Adrenal gland (tissue), 12 donors: ENCODE data around the gene PGM1. TPM values are rescaled to one million over a fixed set of nuclear protein-coding genes. Genes with fewer than 3 reads are reported as not detected.

Experiments used
- DNase-seq, 7 donors: peaks; one replicate each; pipeline ENCODE4 v3.0.0-alpha.2; 2019 to 2020
- H3K27ac ChIP-seq, 5 donors: fragments of 200-600 bp; sonication (generic) in 4 of 5; 1 replicate in 3 of 5; 2 replicates in 2 of 5; pipeline versions ENCODE4 v1.5.1 to v1.8.0; 2016 to 2020; ENCODE audit warnings: mild to moderate bottlenecking in 1 of 5
- H3K27me3 ChIP-seq: fragments of 200-600 bp; 2 replicates; pipeline ENCODE4 v1.8.0; 2021
- H3K36me3 ChIP-seq, 2 donors: fragments of 200-600 bp; replicated peaks in 1 of 2; 1 replicate in 1 of 2; 2 replicates in 1 of 2; pipeline versions ENCODE4 v1.5.1 to v1.8.0; 2018 to 2022
- H3K4me1 ChIP-seq, 2 donors: fragments of 200-600 bp; replicated peaks in 1 of 2; 1 replicate in 1 of 2; 2 replicates in 1 of 2; pipeline versions ENCODE4 v1.5.1 to v1.8.0; 2018 to 2021
- H3K4me3 ChIP-seq, 4 donors: fragments of 200-600 bp; sonication (generic) in 3 of 4; one replicate each; pipeline ENCODE4 v1.5.1; 2016 to 2018
- H3K9me3 ChIP-seq, 3 donors: fragments of 200-600 bp; sonication (generic) in 1 of 3; replicated peaks in 1 of 3; 1 replicate in 2 of 3; 2 replicates in 1 of 3; pipeline versions ENCODE4 v1.5.1 to v1.8.0; 2016 to 2021
- CTCF ChIP-seq, 6 experiments: fragments of 450-650 bp in 4 of 6; fragments of 200-600 bp in 2 of 6; sonication (generic) in 1 of 6; IDR thresholded peaks; 1 replicate in 5 of 6; 2 replicates in 1 of 6; pipeline versions ENCODE4 v1.5.1 to v1.8.0; 2016 to 2021; ENCODE audit warnings: antibody characterized with exemption in 6 of 6, mild to moderate bottlenecking in 2 of 6, moderate library complexity in 1 of 6
- POLR2A ChIP-seq, 2 donors: fragments of 450-650 bp; IDR thresholded peaks; one replicate each; pipeline ENCODE4 v1.6.1; 2017; ENCODE audit warnings: antibody characterized with exemption in 2 of 2, mild to moderate bottlenecking in 2 of 2, moderate library complexity in 1 of 2
- WGBS, 4 donors: extraction: QIAGEN DNeasy Blood & Tissue Kit in 2 of 4; methylation state at CpG; one replicate each; pipeline versions ENCODE4 v1.1.5 to v1.1.7; 2013 to 2017; 5-methylcytosine and 5-hydroxymethylcytosine counted together
- intact Hi-C, 2 donors: fragments of 100-400 bp; cut with DNase I; formaldehyde crosslinking; loops; one replicate each; pipeline versions ENCODE4 v1.14.1 to v1.15.0; 2022 to 2023
- polyA plus RNA-seq, 3 donors: library from polyadenylated mRNA; stranded (reverse); fragments of 200-250 nt in 2 of 3; fragments of 350-450 nt in 1 of 3; fragmentation: Illumina TruSeq in 1 of 3; extraction: RNeasy Lipid Tissue Mini Kit (QIAGEN cat#74804) in 1 of 3; gene quantifications; one replicate each; pipeline ENCODE4 v1.2.3, GENCODE V29; 2013 to 2014
- total RNA-seq, 9 donors: library from RNA; depleted of rRNA in 4 of 9; stranded (reverse); fragments of >200 nt in 4 of 9; fragments of 120-200 nt in 1 of 9; fragmentation: NEBNext Ultra II Directional in 1 of 9; extraction: Animal tissue kit (Norgen Biotek cat#: 25700) in 1 of 9; gene quantifications; one replicate each; pipeline versions ENCODE4 v1.1.0 to v1.2.4, GENCODE V29; 2013 to 2023
- donor health status: healthy with polysubstance abuse.
- donor health status: Bipolar disorder and iron deficiency.
- donor health status: DM: yes; HTN: yes; CAD: no.
- donor health status: DM: no; HTN: no; CAD: no.
- donor health status: DM: no; HTN: no; CAD: no.
- donor health status: DM: yes; HTN: yes; CAD: no.

Gene PGM1
- total and polyA plus RNA-seq, 12 donors, result 11.9 to 156 (median 120) TPM

GRCh38 chr1:63686696-63687095 is 93.5 kb downstream of the PGM1 start:
- WGBS, 4 donors, result 95 to 100% (median 100%) methylated on average over 1 of the region's 1 CpG
- Histone ChIP-seq H3K27me3 (no peaks in the 10 kb centered on the region), H3K36me3 (no peaks in the 10 kb centered on the region), H3K27ac (no peak overlapping the region), H3K9me3 (no peaks in the 10 kb centered on the region), H3K4me1 (no peaks in the 10 kb centered on the region), H3K4me3 (no peak overlapping the region)
- intact Hi-C loops, result loop anchor here in 1 of 2 donors (5.0 to 10.0 kb wide), 2 partner anchors 228 to 451 kb away; no protein-coding TSS in a partner anchor
- DNase-seq, result no peak
- TF ChIP-seq CTCF (IDR thresholded peaks at IDR 0.05) (no peak), POLR2A (IDR thresholded peaks at IDR 0.05) (no peak)

GRCh38 chr1:63688302-63688890 is 95.2 kb downstream of the PGM1 start:
- no peaks in the 10 kb centered on the region for H3K4me1 ChIP-seq
- no peaks in the 10 kb centered on the region for H3K9me3 ChIP-seq
- no peaks in the 10 kb centered on the region for H3K36me3 ChIP-seq
- no peak for DNase-seq
- 86 to 96% (median 91%) methylated on average over 6 of the region's 6 CpGs for WGBS, 4 donors
- intact Hi-C loops, result loop anchor here in 1 of 2 donors (5.0 to 10.0 kb wide), 2 partner anchors 226 to 449 kb away; no protein-coding TSS in a partner anchor
- H3K27ac ChIP-seq, result no peak overlapping the region
- no peak for TF ChIP-seq POLR2A (IDR thresholded peaks at IDR 0.05)
- TF ChIP-seq CTCF (IDR thresholded peaks at IDR 0.05), result no peak
- no peak overlapping the region for H3K4me3 ChIP-seq
- no peaks in the 10 kb centered on the region for H3K27me3 ChIP-seq

GRCh38 chr1:63690966-63691700 is 97.9 kb downstream of the PGM1 start:
- Histone ChIP-seq H3K27ac (no peak overlapping the region), H3K4me1 (peaks cover 0 to 4% of the 10 kb centered on the region in 2 donors), H3K9me3 (no peaks in the 10 kb centered on the region), H3K36me3 (no peaks in the 10 kb centered on the region), H3K4me3 (no peak overlapping the region), H3K27me3 (no peaks in the 10 kb centered on the region)
- DNase-seq, result no peak
- WGBS, 4 donors, result 78 to 87% (median 84%) methylated on average over 6 of the region's 6 CpGs
- intact Hi-C loops, result loop anchor here (5.0 to 10.0 kb wide), 2 partner anchors 444 to 551 kb away; no protein-coding TSS in a partner anchor
- no peak for TF ChIP-seq POLR2A (IDR thresholded peaks at IDR 0.05)
- TF ChIP-seq CTCF (IDR thresholded peaks at IDR 0.05), result no peak

- 1 to 3% (median 3%) methylated on average over 6 of the region's 6 CpGs for WGBS, 4 donors
- intact Hi-C loops, result loop anchor here (5.0 to 10.0 kb wide), 2 partner anchors 443 to 550 kb away; no protein-coding TSS in a partner anchor
These were observed 98.7 kb downstream of the PGM1 start for GRCh38 chr1:63691701-63692425.

More at GRCh38 chr1:63691701-63692425, 98.7 kb downstream of the PGM1 start:
- Histone ChIP-seq H3K27me3 (no peaks in the 10 kb centered on the region), H3K4me3 (no peak overlapping the region), H3K4me1 (peaks cover 0 to 4% of the 10 kb centered on the region in 2 donors), H3K36me3 (no peaks in the 10 kb centered on the region), H3K9me3 (no peaks in the 10 kb centered on the region), H3K27ac (no peak overlapping the region)
- TF ChIP-seq POLR2A (IDR thresholded peaks at IDR 0.05) (no peak), CTCF (IDR thresholded peaks at IDR 0.05) (peak; percentile 61 to 84 (median 80))
- peak; percentile 57 to 79 (median 64) for DNase-seq
